Measurements from ENCODE around the gene NELFCD. TPM values are rescaled to one million over a fixed set of nuclear protein-coding genes. Genes with fewer than 3 reads are reported as not detected.

NELFCD gene
- total and polyA plus RNA-seq, 2 donors (not counting 1 experiment from before 2014, with no cell fraction given), result 46.9 to 78.8 TPM

- Histone ChIP-seq H3K9me3 (ENCODE audit: control insufficient read depth, insufficient read depth, low read depth, low read length) (no peaks in the 10 kb centered on the region), H3K27ac (ENCODE audit: insufficient read depth, low read length) (no peak overlapping the region), H3K9ac (ENCODE audit: insufficient read depth, low read length) (no peak overlapping the region), H3K4me1 (ENCODE audit: control insufficient read depth, extremely low read depth, insufficient read depth, low read length) (no peaks in the 10 kb centered on the region), H3K4me3 (replicated peaks in 1 of 4; ENCODE audit: control extremely low read depth in 1 of 4, insufficient read depth in 1 of 4, low read depth in 3 of 4, low read length in 4 of 4) (no peak overlapping the region), H3K4me2 (ENCODE audit: extremely low read depth, insufficient read depth, low read length) (no peak overlapping the region), H3K79me2 (ENCODE audit: control insufficient read depth, insufficient read depth, low read length) (no peaks in the 10 kb centered on the region), H3K36me3 (ENCODE audit: control insufficient read depth, insufficient read depth, low read length) (no peaks in the 10 kb centered on the region), H2AFZ (ENCODE audit: low read length) (no peak overlapping the region), H4K20me1 (ENCODE audit: control insufficient read depth, extremely low read depth, insufficient read depth, low read length) (no peaks in the 10 kb centered on the region), H3K27me3 (ENCODE audit: control insufficient read depth, insufficient read depth, low read length) (peaks cover 3% of the 10 kb centered on the region)
- DNase-seq (ENCODE audit: low read depth in 2 of 2), result no peak
- no peak for TF ChIP-seq EZH2 (IDR thresholded peaks at IDR 0.05; ENCODE audit: low read length, missing control alignments)
- TF ChIP-seq CTCF (conservative IDR thresholded peaks at IDR 0.05 in 1 of 2, IDR thresholded peaks at IDR 0.05 in 1 of 2; ENCODE audit: low read depth in 1 of 2, low read length in 2 of 2), result no peak
These were observed 7.2 kb upstream of the NELFCD start for GRCh38 chr20:58973866-58974265.

- Histone ChIP-seq H3K9me3 (ENCODE audit: control insufficient read depth, insufficient read depth, low read depth, low read length) (no peaks in the 10 kb centered on the region), H3K27me3 (ENCODE audit: control insufficient read depth, insufficient read depth, low read length) (peaks cover 3% of the 10 kb centered on the region), H3K27ac (ENCODE audit: insufficient read depth, low read length) (no peak overlapping the region), H3K4me3 (replicated peaks in 1 of 4; ENCODE audit: control extremely low read depth in 1 of 4, insufficient read depth in 1 of 4, low read depth in 3 of 4, low read length in 4 of 4) (no peak overlapping the region), H3K36me3 (ENCODE audit: control insufficient read depth, insufficient read depth, low read length) (no peaks in the 10 kb centered on the region), H4K20me1 (ENCODE audit: control insufficient read depth, extremely low read depth, insufficient read depth, low read length) (no peaks in the 10 kb centered on the region), H3K9ac (ENCODE audit: insufficient read depth, low read length) (no peak overlapping the region), H3K4me2 (ENCODE audit: extremely low read depth, insufficient read depth, low read length) (no peak overlapping the region), H3K79me2 (ENCODE audit: control insufficient read depth, insufficient read depth, low read length) (no peaks in the 10 kb centered on the region), H2AFZ (ENCODE audit: low read length) (no peak overlapping the region), H3K4me1 (ENCODE audit: control insufficient read depth, extremely low read depth, insufficient read depth, low read length) (no peaks in the 10 kb centered on the region)
- TF ChIP-seq EZH2 (IDR thresholded peaks at IDR 0.05; ENCODE audit: low read length, missing control alignments), result no peak
- TF ChIP-seq CTCF (conservative IDR thresholded peaks at IDR 0.05 in 1 of 2, IDR thresholded peaks at IDR 0.05 in 1 of 2; ENCODE audit: low read depth in 1 of 2, low read length in 2 of 2), result no peak
- DNase-seq (ENCODE audit: low read depth in 2 of 2), result no peak
These were observed 5.7 kb upstream of the NELFCD start for GRCh38 chr20:58975353-58975752.

- H3K27me3 ChIP-seq (ENCODE audit: control insufficient read depth, insufficient read depth, low read length), result peaks cover 3% of the 10 kb centered on the region
- DNase-seq (ENCODE audit: low read depth in 2 of 2), result peak in 1 of 2 donors; percentile 5
- no peaks in the 10 kb centered on the region for H3K79me2 ChIP-seq (ENCODE audit: control insufficient read depth, insufficient read depth, low read length)
- no peaks in the 10 kb centered on the region for H3K9me3 ChIP-seq (ENCODE audit: control insufficient read depth, insufficient read depth, low read depth, low read length)
- no peak overlapping the region for H3K4me2 ChIP-seq (ENCODE audit: extremely low read depth, insufficient read depth, low read length)
- TF ChIP-seq EZH2 (IDR thresholded peaks at IDR 0.05; ENCODE audit: low read length, missing control alignments) (no peak), CTCF (conservative IDR thresholded peaks at IDR 0.05 in 1 of 2, IDR thresholded peaks at IDR 0.05 in 1 of 2; ENCODE audit: low read depth in 1 of 2, low read length in 2 of 2) (no peak)
- H4K20me1 ChIP-seq (ENCODE audit: control insufficient read depth, extremely low read depth, insufficient read depth, low read length), result no peaks in the 10 kb centered on the region
- no peaks in the 10 kb centered on the region for H3K36me3 ChIP-seq (ENCODE audit: control insufficient read depth, insufficient read depth, low read length)
- H3K9ac ChIP-seq (ENCODE audit: insufficient read depth, low read length), result no peak overlapping the region
- H3K27ac ChIP-seq (ENCODE audit: insufficient read depth, low read length), result no peak overlapping the region
- no peaks in the 10 kb centered on the region for H3K4me1 ChIP-seq (ENCODE audit: control insufficient read depth, extremely low read depth, insufficient read depth, low read length)
- H3K4me3 ChIP-seq (replicated peaks in 1 of 4; ENCODE audit: control extremely low read depth in 1 of 4, insufficient read depth in 1 of 4, low read depth in 3 of 4, low read length in 4 of 4), result no peak overlapping the region
- no peak overlapping the region for H2AFZ ChIP-seq (ENCODE audit: low read length)
These were observed 4.9 kb upstream of the NELFCD start for GRCh38 chr20:58976061-58976730.

All from fibroblast of lung (primary cell).